ENCODE measurements around the gene PHLPP1.

GRCh38 chr18:62759704-62760402, 44.5 kb downstream of the PHLPP1 start:
- TF ChIP-seq CTCF (IDR thresholded peaks at IDR 0.05) = no peak
- TF ChIP-seq EP300 (IDR thresholded peaks at IDR 0.05) = no peak
- TF ChIP-seq POLR2A (IDR thresholded peaks at IDR 0.05) = no peak
- no peak for TF ChIP-seq POLR2AphosphoS5 (IDR thresholded peaks at IDR 0.05)

All from stomach (tissue), 4 donors.